GM04503 (cell line): ENCODE data around the gene TULP4.
"Not testable (repeated sequence)": the region's sequence is repeated elsewhere in the genome, so short reads cannot be mapped to it uniquely, and the experiment has no call there.

Experiments used
- DNase-seq: peaks from one replicate; pipeline ENCODE4 v3.0.0-alpha.2; 2012; ENCODE audit warnings: low read depth

Gene TULP4

DNA sequence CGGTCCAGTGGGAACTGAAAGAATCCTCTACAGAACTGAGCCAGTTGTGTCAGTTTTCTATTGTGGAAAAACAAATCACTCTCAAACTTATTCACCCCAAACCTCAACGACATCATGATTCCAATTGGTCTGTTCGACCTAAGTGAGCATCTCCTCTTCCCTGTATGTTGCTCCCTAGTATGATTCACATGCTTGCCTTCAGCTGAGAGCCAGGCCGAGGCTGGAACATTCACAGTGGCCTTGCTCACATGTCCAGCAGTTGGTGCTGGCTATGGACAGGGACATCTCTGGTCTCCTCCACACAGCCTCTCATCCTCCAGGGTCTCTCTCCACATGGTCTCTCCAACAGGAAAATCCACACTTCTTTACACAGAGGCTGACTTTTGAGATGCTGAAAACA lies 219.3 kb downstream of the TULP4 start:
- no peak for DNase-seq

DNA sequence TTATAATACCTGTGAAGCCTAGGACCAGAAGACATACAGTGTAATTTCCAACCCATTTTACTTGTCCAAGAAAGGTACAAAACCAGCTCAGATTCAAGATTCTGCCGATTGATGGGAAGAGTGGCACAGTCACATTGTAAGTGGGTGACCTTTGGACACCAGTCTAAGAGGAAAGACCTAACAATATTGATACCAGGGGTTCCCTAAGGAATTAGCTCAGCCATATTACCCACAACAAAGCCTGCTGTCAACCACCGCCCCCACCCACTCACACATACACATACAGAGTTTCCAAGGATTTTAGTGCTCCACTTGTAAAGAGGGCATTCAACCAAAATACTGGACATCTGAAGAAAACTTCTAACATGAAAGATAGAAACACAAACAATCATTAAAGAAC lies 219.7 kb downstream of the TULP4 start:
- no peak for DNase-seq

DNA sequence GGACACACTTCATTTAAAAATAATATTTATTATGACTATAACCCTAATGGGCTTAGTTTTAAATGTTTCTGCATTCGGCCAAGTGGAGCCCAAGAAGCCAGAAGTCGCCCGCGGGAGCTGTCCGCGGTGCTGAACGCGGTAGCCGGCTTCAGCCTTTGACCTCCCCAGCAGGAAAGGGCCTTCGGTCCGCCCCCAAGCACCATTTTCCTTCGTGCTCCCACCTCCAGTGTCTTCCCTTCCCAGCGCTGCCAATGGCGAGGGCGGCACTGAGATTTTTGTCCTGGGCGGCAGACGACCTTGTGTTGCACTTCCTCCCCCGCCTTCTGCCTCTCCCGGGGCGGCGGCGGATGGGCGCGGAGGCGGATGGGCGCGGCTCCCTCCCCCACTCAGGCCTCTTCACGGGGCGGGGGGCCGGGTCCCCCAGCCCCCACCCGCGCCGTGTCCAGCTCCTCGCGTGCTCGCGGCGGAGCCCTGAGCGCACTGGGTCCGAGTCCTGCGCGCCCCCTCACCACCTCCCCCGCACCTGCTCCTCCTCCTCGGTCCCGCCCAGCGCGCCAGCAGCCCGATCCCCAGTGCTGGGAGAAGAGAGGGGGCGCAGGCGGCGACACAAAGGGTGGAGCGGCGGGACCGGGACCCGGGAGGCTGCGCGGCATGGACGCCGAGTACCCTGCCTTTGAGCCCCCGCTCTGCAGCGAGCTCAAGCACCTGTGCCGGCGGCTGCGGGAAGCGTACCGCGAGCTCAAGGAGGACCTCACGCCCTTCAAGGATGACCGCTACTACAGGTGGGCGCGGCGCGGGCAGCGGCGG lies 224.0 kb downstream of the TULP4 start:
- DNase-seq, result no peak

DNA sequence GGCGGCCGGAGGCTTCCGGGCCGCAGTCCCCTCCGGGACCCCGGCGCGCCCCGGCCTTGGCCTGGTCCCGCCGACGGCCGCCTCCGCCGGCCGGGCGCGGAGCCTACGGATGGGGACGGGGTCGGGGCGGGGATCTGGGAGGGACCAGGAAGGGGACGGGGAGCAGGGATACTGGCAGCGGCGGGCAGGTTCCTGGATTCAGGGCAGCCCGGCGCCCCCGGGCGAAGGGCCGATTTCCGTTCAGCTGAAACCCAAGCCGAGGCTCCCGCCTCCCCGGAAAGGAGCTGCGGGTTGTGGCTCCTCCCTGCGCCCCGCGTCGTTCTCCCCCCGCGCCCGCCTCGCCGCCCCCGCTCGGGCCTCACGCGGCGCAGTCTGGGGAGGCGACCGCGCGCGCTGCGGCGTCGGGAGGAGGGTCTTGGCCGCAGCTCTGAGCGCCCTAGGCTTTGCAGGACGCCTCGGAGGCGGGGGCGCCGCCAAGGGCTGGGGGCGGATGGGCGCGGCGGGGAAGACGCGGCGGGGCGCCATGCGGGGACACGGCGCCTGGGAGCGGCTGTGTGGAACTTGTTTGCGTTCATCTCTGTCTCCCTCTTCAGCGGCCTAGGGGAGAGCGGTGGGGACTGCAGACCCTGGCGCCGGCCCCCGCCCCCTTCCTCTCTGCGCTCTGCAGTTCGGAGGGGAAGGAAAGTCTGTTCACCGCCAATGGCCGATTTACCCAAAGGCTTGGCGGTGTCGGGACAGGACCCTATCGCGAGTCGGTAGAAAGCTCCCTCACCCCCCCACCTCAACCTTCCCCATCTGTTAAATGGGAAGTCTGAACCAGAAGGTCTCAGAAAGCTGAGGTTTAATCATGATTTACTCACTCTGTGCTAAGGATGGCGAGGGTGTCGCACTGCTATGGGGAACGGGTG lies 224.9 kb downstream of the TULP4 start:
- DNase-seq, result no peak

DNA sequence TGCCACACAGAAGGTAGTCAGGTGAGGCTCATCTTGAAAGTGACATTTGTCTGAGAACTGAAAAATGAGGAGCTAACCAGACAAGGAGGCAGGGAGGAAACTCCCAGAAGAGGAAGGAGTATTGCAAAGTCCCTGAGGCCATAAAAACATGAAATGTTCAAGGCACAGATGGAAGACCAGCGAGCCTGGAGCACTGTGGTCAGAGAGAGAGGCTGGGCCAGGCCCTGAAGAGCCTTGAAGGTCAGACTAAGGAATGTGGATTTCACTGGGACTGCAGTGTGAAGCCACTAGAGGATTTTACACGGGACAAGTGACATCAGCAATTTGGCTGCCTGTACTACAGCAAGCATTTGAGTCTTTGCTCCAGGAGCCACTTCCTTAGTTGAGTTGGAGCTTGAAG lies 226.5 kb downstream of the TULP4 start:
- no peak for DNase-seq

DNA sequence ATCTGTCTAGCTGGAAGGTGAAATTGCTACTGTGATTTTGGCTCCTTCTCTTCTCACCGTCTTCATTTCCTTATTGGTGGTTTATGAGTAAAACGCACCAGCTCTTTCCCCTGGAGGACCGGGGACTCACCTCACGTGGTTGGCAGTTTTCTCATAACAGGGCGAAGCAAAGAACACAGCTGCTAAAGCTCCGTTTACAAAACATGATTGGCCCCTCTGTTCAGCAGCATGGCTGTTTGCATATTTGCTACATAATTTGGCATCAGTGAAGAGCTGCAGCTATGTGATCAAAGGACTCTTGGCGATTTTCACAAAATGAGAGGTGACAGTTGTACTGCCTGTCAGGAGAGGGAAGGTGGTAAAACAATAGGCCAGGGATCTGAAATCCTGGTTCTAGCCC lies 227.1 kb downstream of the TULP4 start:
- no peak for DNase-seq

DNA sequence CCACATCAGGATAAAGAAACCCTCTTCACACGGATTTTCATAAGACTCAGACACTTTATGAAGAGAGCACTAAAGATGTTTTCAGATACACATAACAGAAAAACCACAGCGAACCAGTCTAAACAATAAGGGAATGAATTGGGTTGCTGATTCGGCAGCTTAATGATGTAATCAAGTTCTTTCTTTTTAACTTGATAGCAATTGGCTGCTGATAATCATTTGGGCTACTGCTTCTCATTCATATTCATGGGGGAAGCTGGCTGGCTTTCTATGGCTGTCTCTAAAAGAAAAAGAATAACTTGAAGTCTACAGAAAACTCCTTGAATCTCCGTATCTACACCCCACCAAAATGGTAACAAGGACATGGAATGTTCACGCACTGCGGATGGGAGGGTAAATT lies 227.6 kb downstream of the TULP4 start:
- DNase-seq, result no peak

DNA sequence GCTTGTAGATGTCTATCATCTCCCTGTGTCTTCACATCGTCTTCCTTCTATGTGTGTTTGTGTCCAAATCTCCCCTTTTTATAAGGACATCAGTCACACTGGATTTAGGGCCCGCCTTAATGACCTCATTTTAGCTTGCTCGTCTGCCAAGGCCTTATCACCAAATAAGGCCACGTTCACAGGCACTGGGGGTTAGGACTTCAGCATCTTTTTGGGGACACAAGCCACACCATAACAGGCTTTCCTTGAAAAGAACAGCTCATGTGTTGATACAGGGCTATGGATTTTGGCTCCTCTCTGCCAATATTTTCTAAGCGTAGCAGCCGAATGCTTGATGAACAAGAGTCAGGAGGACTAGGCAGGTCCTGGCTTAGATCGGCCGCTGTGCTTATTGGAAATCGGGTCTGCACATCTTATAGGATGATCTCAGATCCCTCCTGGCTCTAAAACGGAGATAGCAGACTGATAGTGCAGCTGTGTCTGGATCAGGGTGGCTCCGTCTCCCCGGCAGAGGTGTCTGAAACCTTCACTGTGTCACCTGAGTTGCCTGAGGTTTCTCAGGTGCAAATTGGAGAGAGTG lies 231.4 kb downstream of the TULP4 start:
- no peak for DNase-seq

DNA sequence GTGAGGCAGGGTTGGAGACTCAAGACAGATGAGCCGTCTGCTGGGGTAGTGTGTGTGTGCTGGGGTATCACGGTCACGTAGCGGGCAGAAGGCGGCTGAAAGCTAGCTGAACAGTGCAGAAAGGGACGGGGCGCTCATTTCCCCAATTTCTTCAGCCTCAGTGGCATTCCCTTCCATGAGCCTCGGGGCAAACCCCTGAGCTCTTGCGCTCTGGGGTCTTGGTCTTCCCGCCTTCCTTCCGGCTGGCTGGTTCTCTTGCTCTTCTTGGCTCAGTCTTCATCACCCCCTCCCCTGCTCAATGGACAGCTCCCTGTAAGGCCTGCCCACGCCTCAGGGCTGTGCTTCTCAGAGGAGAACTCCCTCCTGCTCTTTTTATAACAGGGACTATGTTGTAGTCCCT lies 232.2 kb downstream of the TULP4 start:
- DNase-seq, result no peak

DNA sequence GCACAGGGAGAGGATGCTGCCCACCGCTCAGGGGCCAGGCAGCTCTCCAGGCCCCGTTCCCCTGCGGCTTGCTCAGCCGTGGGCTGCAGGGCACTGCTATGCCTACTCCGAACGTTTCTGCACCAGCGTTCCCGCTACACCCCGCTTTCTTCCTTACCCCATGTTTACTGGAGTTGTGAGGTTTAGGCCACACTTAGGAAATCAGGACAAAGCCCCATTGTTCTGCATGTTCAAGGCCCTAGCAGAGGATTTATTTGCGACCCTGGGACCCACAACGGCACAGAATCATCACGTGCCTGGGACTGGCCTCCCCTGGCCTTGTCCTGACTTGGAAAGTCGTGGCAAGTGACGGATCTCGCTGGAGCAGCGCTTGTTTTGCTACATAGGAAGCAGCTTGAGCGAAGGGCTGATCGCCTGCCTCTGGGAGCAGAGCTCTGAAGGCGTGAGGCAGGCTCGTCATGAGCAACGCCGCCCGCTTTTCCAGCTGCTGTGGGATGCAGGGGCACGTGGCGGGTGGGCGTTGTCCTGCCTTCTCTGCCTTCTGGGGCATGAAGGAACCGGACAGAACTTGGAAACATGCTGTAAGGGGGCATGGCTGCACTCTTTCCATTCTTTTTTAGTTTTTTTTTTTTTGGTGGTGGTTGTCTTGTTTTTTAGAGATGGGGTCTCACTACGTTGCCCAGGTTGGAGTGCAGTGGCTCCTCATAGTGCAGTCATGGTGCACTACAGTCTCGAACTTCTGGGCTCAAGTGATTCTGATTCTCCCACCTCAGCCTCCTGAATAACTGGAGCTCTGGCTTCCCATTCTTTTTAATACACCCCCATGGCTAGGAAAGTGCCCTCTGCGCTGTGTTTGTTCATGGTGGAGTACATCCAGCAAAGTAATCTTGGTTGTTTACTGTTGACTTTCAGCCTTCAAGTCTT lies 233.0 kb downstream of the TULP4 start:
- no peak for DNase-seq

DNA sequence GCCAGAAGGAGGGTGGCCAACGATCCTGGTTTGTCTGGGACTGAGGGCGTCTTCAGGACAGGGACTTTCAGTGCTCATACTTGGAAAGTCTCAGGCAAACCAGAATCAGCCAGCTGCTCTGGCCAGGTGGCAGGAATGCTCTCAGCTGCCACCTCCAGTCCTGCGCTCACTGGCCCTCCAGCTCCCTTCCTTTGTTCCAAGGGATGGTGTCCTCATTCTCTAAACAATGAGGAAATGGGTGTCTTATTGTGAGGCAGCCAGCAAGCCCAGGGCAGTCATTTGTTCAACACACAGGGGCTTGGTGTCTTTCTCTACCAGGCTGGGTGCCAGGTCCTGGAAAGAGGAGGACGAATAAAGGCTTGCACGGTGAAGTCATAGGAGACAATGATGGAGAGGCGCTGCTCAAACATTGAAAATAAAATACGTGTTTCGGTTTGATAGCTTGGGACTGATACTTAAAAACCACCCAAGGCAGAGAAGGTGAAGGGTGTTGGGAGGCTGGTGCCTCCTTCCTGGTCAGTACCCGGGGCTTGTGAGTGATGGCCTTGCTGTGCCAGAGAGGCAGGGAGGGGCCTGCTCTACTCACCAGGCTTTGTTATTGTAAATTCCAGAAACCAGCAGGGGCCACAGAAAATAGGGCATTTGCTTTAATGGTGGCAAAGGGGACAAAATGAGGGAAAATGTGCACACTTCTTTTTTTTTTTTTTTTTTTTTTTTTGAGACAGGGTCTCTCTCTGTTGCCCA lies 236.3 kb downstream of the TULP4 start:
- no peak for DNase-seq

DNA sequence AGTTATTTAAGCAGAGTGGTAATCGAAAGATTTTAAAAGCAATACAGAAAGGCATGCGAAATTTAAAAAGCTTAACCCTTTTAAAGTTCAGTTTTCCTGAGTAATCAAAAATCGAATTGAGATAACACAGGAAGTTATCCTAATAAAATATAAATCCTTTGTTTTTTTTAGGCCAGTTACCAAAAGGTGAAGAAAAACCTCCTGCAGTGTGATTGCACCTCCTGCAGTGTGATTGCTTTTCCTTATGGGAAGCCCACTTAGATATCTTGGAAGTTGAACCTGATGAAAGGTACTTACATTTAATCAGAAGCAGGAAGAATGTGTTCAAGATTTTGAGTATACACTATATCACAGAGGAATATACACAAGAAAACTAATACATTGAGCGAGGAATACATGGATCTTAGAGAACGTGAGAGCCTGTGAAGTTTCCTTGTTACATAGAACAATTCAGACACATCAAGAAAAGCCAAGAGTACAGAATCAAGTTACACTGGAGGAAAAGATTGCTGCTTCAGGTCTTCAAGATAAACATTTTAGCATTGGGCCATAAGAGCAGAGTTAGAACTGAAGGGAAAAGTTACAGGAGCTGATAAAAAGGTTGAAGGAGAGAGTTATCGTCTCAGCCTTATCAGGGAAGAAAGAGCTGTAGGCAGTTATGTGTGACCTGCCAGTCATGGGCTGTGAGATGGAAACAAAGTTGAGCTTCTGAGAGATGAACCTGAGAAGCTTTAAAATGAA lies 240.0 kb downstream of the TULP4 start:
- no peak for DNase-seq

DNA sequence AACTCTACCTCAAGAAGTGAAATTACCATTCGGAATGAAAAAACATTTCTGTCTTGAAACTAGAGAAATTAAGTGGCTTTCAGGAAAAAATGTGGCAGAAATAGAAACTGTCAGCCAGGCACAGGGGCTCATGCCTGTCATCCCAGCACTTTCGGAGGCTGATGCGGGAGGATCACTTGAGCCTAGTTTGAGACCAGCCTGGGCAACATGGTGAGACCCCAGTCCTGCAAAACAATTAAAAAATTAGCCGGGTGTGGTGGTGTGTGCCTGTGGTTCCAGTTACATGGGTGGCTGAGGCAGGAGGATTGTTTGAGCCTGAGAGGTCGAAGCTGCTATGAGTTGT lies 240.5 kb downstream of the TULP4 start:
- no peak for DNase-seq

DNA sequence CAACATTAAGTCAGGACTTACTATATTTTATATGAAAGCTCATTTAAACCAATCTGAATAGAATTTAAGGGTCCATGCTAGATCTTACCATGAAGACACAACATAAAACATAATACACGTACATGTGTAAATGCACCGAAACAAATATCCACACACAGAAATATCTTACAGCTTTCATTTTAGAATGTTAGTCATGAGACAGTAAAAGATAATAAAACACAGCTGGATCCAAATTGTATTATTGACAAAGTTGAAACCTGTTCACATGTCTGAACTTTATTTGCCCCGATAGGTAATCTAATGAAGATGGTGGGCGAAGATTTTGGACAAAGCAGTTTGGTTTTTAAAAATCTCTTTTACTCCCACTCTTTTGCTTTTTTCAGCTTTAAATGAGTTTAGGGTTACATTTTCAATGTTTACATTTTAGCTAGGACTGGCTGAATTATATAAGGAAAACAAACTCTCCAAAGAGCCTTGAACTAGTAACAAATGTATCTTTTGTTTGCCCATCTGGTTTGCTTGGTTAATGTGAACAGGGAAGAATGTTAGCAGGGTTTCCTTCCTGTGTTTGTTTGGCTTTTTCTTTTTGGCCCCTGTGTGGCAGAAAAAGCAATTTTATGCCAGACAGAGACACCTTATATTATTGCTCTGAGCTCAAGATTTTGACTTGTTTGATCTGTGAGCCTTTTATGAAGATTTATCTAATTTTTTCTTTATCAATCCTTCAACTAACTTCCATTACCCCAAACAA lies 242.5 kb downstream of the TULP4 start:
- DNase-seq, result no peak

DNA sequence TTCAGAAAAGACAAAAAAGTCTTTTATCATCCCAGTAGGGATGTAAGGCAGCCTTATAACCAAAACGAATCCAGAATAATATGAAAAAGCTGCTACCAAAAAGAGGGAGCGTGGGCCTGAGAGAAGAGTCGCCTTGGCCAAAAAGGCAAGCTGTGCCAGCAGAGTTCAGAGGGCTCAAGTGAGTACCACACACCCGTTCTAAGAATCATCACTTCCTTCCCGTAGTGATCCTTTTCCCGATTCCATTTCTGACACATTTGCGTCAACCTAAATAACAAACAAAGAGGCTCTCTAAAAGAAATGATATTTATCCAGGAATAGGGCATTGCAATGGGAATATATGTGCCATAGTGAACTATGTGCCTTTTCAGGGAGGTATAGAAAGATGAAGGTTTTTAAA lies 243.8 kb downstream of the TULP4 start:
- DNase-seq, result no peak

DNA sequence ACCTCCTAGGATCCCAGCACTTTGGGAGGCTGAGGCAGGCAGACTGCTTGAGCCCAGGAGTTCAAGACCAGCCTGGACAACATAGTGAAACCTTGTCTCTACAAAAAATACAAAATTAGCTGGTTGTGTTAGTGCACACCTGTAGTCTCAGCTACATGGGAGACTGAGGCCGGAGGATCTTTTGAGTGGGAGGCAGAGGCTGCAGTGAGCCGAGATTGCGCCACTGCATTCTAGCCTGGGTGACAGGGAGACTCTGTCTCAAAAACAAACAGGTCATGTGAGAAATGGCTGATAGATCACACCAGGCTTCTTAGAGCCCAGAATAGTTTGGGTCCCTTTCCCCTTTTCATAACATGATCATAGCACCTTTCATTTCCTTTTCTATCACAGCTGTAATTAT lies 244.8 kb downstream of the TULP4 start:
- DNase-seq, result not testable (repeated sequence)

DNA sequence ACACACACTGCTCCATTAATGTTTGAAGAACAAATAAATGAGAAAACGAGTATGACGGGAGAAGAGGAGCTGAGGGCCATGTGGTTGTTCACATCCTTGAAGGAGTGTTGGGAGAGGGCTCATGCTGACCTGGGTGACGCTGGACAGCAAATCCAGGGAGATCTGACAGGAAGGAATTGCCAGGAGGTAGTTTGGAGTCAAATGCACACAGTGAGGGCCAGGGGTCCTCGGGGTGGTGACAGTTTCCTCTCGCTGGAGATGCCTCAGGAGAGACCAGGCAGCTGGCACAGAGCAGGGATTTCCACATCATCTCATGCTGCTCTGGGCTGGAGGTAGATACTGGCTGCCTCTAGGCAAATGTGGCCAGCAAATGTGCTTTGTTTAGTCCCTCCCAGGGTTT lies 245.7 kb downstream of the TULP4 start:
- no peak for DNase-seq

DNA sequence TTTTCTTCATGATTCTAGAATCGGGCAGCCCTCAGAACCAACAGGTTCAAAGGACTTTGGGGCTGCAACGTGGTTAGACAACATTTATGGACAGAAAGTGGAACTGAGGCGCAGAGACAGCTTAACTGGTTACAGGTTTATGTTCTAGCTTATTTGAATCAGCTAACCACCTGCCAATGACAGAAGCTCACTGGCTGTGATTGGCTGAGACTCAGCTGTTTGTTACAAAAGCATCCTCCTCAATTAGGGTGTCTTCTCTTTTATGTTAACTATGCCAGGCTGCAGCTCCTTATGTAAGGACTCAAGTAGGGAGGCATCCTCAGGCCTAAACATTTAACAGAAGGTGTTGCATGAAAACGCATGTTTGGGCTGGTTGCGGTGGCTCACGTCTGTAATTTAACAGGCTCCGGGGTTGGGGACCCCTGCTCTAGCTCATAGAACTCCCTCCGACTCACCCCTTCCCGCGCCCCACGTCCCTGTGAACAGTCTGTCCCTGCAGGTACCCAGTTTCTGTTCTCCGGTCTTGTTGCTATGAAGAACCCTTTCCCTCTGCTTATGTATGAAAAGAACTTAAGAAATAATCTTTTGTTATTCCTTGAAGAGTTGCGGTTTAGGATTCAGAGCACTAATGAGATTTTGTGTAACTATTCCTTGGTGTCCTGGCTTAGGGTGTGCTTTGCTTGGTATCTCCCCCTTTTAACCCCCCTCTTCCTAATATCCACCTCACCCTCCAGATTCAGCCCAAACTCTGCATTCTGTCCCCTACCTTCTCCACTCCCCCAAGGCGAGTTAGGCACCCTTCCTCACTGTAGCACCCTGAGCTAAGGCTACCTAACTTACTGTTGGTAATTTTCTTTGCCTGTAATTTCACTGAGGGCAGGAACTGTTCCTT lies 246.4 kb downstream of the TULP4 start:
- no peak for DNase-seq
